CD4-positive, CD25-positive, alpha-beta regulatory T cell (primary cell): Measurements from ENCODE around the gene CLCN2. TPM values are rescaled to one million over a fixed set of nuclear protein-coding genes. Genes with fewer than 3 reads are reported as not detected.

ENCODE experiments used
- ATAC-seq, 2 donors: fragments of 150-1000 bp; cut with Tn5 transposase; one replicate each; pipeline ENCODE4 v1.10.0; 2021; ENCODE audit warnings: low read depth in 2 of 2, moderate number of reproducible peaks in 2 of 2, moderate library complexity in 1 of 2
- DNase-seq, 3 donors: peaks; one replicate each; pipeline versions ENCODE4 v3.0.0 to v3.0.0-alpha.2; 2012 to 2022; ENCODE audit warnings: mixed read lengths in 1 of 3
- H3K27ac ChIP-seq: one replicate; pipeline ENCODE4 v1.7.0; 2013; ENCODE audit warnings: mild to moderate bottlenecking, low read length; ENCODE audit not compliant: insufficient read depth, poor library complexity, severe bottlenecking
- H3K27me3 ChIP-seq: one replicate; pipeline ENCODE4 v1.7.0; 2013; ENCODE audit warnings: low read length; ENCODE audit not compliant: control insufficient read depth, insufficient read depth
- H3K36me3 ChIP-seq: one replicate; pipeline ENCODE4 v1.7.0; 2013; ENCODE audit warnings: mild to moderate bottlenecking, low read length, moderate library complexity; ENCODE audit not compliant: control insufficient read depth, insufficient read depth
- H3K4me1 ChIP-seq: 2 replicates; pipeline ENCODE4 v1.7.0; 2013; ENCODE audit warnings: mild to moderate bottlenecking, low read length; ENCODE audit not compliant: insufficient read depth, control insufficient read depth, poor library complexity, severe bottlenecking
- H3K4me3 ChIP-seq: one replicate; pipeline ENCODE4 v1.7.0; 2013; ENCODE audit warnings: low read depth, mild to moderate bottlenecking, low read length, moderate library complexity
- H3K9me3 ChIP-seq, 2 experiments: 1 replicate in 1 of 2; 2 replicates in 1 of 2; pipeline ENCODE4 v1.7.0; 2013; ENCODE audit warnings: low read length in 2 of 2, mild to moderate bottlenecking in 1 of 2, moderate library complexity in 1 of 2; ENCODE audit not compliant: control insufficient read depth in 2 of 2
- H3K27ac Mint-ChIP-seq, 3 donors: one replicate each; pipeline ENCODE4 v1.8.0; 2020 to 2022; ENCODE audit warnings: mild to moderate bottlenecking in 3 of 3, mixed read lengths in 3 of 3, moderate library complexity in 2 of 3
- H3K27me3 Mint-ChIP-seq: one replicate; pipeline ENCODE4 v1.8.0; 2022; ENCODE audit warnings: mild to moderate bottlenecking, mixed read lengths
- H3K36me3 Mint-ChIP-seq: one replicate; pipeline ENCODE4 v1.8.0; 2020; ENCODE audit warnings: mixed read lengths
- H3K4me1 Mint-ChIP-seq, 4 donors: one replicate each; pipeline ENCODE4 v1.8.0; 2020 to 2022; ENCODE audit warnings: mixed read lengths in 4 of 4, mild to moderate bottlenecking in 1 of 4
- H3K4me3 Mint-ChIP-seq, 4 donors: one replicate each; pipeline ENCODE4 v1.8.0; 2020 to 2022; ENCODE audit warnings: mild to moderate bottlenecking in 4 of 4, mixed read lengths in 4 of 4, moderate library complexity in 3 of 4
- H3K9me3 Mint-ChIP-seq, 7 donors: one replicate each; pipeline ENCODE4 v1.8.0; 2020 to 2022; ENCODE audit warnings: mixed read lengths in 7 of 7, mild to moderate bottlenecking in 3 of 7, moderate library complexity in 2 of 7
- polyA plus RNA-seq, 4 donors: library from polyadenylated mRNA; unstranded; fragments of 300-500 nt; fragmentation: Illumina TruSeq; gene quantifications; one replicate each; pipeline ENCODE4 v1.2.3, GENCODE V29; 2021
- total RNA-seq: library from RNA; stranded (reverse); gene quantifications from one replicate; pipeline ENCODE4 v1.2.3, GENCODE V29; 2022

Gene CLCN2
- total and polyA plus RNA-seq, 5 donors from 2014 or later: 0.30 to 4.7 (median 0.57) TPM; not detected in 1

DNA sequence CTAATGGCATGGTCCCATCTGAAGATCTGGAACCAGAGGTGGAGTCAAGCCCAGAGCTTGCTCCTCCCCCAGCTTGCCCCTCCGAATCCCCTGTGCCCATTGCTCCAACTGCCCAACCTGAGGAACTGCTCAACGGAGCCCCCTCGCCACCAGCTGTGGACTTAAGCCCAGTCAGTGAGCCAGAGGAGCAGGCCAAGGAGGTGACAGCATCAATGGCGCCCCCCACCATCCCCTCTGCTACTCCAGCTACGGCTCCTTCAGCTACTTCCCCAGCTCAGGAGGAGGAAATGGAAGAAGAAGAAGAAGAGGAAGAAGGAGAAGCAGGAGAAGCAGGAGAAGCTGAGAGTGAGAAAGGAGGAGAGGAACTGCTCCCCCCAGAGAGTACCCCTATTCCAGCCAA, 39.7 kb downstream of the CLCN2 start:
- H3K9me3 ChIP-seq: no peaks in the 10 kb centered on the region
- H3K4me1 ChIP-seq: peaks cover 9% of the 10 kb centered on the region
- ATAC-seq (no peak), DNase-seq (no peak)
- no peaks in the 10 kb centered on the region for H3K27me3 Mint-ChIP-seq
- H3K27ac ChIP-seq: no peak overlapping the region
- peaks cover 11 to 24% (median 18%) of the 10 kb centered on the region in 4 donors for H3K4me1 Mint-ChIP-seq
- H3K36me3 ChIP-seq: peaks cover 87% of the 10 kb centered on the region
- peak overlapping the region in 1 of 3 donors; percentile 36 for H3K27ac Mint-ChIP-seq
- H3K4me3 Mint-ChIP-seq: peak overlapping the region in 1 of 4 donors; percentile 26
- no peak overlapping the region for H3K4me3 ChIP-seq
- H3K9me3 Mint-ChIP-seq: no peaks in the 10 kb centered on the region
- peaks cover 61% of the 10 kb centered on the region for H3K36me3 Mint-ChIP-seq
- no peaks in the 10 kb centered on the region for H3K27me3 ChIP-seq

DNA sequence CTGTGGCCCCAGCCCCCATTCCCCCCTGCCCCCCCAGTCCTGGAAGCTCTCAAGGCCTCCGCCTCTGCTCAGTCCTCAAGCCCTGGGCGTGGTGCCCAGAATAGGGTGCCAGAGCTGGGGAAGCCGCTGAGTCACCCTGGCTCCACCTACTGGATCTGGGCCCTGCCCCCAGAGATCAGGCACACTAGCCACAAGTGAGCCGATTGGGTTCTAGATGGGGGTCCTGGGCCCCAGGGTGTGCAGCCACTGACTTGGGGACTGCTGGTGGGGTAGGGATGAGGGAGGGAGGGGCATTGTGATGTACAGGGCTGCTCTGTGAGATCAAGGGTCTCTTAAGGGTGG, 41.3 kb downstream of the CLCN2 start:
- peaks cover 74% of the 10 kb centered on the region for H3K36me3 ChIP-seq
- no peak overlapping the region for H3K27ac ChIP-seq
- H3K9me3 Mint-ChIP-seq: no peaks in the 10 kb centered on the region
- no peaks in the 10 kb centered on the region for H3K27me3 ChIP-seq
- H3K36me3 Mint-ChIP-seq: peaks cover 55% of the 10 kb centered on the region
- peak in 1 of 2 donors; percentile 24 for ATAC-seq
- H3K27ac Mint-ChIP-seq: no peak overlapping the region
- H3K4me3 ChIP-seq: no peak overlapping the region
- H3K4me1 ChIP-seq: peaks cover 25% of the 10 kb centered on the region
- no peaks in the 10 kb centered on the region for H3K9me3 ChIP-seq
- DNase-seq: peak in 1 of 3 donors; percentile 33
- H3K4me3 Mint-ChIP-seq: peak overlapping the region in 1 of 4 donors; percentile 48
- no peaks in the 10 kb centered on the region for H3K27me3 Mint-ChIP-seq
- peaks cover 11 to 32% (median 27%) of the 10 kb centered on the region in 4 donors for H3K4me1 Mint-ChIP-seq

- no peak for DNase-seq
- Histone ChIP-seq H3K27me3 (no peaks in the 10 kb centered on the region), H3K4me3 (peak overlapping the region; percentile 15), H3K36me3 (peaks cover 47% of the 10 kb centered on the region), H3K9me3 (no peaks in the 10 kb centered on the region), H3K27ac (peak overlapping the region; percentile 33), H3K4me1 (peaks cover 26% of the 10 kb centered on the region)
- Mint-ChIP-seq H3K27ac (peak overlapping the region; percentile 24 to 86 (median 68)), H3K9me3 (no peaks in the 10 kb centered on the region), H3K4me3 (peak overlapping the region; percentile 57 to 89 (median 87)), H3K36me3 (peaks cover 30% of the 10 kb centered on the region), H3K4me1 (peaks cover 11 to 34% (median 25%) of the 10 kb centered on the region in 4 donors), H3K27me3 (no peaks in the 10 kb centered on the region)
- no peak for ATAC-seq
Measured at GRCh38 chr3:184317201-184317600, 44.2 kb downstream of the CLCN2 start.

DNA sequence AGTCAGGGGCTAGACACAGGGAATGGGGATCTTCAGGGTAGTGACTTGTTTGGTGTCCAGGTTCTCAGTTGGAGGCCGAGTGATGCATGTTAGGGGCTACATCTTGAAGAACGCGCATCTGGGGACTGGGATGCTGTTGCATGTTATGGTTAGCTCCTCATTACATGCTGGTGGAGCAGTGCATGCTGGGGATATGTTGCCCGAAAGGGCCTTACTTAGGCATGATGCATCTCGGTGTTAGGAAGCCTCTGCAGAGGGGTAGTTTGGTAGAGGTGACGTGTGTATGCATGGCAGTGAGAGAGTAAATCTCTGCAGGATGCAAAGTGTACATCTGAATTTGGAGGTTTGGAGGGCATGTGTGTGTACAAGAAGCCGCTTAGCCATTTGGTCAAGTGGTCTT, 44.6 kb downstream of the CLCN2 start:
- Histone ChIP-seq H3K4me3 (peak overlapping the region; percentile 31), H3K9me3 (no peaks in the 10 kb centered on the region), H3K27ac (peak overlapping the region; percentile 88), H3K36me3 (peaks cover 43% of the 10 kb centered on the region), H3K4me1 (peaks cover 26% of the 10 kb centered on the region), H3K27me3 (no peaks in the 10 kb centered on the region)
- DNase-seq (no peak), ATAC-seq (no peak)
- Mint-ChIP-seq H3K4me1 (peaks cover 11 to 34% (median 25%) of the 10 kb centered on the region in 4 donors), H3K36me3 (peaks cover 30% of the 10 kb centered on the region), H3K9me3 (no peaks in the 10 kb centered on the region), H3K4me3 (peak overlapping the region; percentile 86 to 89 (median 87)), H3K27me3 (no peaks in the 10 kb centered on the region), H3K27ac (peak overlapping the region in 2 of 3 donors; percentile 68 to 76)

DNA sequence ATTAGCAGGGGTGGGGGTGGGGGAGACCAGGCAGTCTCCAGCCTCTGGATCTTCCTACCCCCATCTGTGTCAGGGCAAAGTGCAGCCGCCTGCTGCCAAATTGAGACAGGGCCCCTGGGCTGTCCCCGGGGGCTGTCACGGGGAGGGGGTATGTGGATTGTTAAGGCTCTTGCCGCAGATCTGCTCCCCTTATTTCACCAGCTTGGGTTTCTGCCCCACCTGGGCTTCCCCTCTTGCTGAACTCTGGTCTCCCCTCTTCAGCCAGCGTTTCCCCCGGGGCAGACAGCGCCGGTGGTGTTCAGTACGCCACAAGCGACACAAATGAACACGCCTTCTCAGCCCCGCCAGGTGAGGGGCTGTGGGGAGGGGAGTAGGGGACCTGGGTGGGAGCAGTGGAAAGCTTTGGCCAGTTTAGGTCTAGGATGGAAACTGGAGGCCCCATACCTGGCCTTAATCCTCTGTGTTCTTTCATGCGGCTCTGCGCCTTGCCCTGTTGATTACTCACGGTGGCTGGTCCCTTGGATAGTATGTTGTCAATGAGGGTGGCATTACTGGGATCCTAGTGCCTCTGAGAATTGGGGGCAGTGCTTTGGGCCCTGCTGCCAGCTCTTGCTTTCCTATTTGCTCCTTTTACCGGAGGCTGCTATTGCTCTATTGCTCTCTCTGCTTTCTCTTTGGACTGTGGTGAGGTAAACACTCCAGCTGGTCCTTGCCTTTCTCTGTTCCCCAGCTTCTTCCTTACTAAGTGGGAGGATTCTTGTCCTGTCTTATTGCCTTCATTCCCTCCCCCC, 45.3 kb downstream of the CLCN2 start:
- peak overlapping the region; percentile 88 for H3K27ac ChIP-seq
- H3K27me3 Mint-ChIP-seq: no peaks in the 10 kb centered on the region
- peaks cover 23% of the 10 kb centered on the region for H3K36me3 Mint-ChIP-seq
- H3K27me3 ChIP-seq: no peaks in the 10 kb centered on the region
- H3K4me3 ChIP-seq: peak overlapping the region; percentile 31
- H3K4me1 Mint-ChIP-seq: peaks cover 11 to 34% (median 25%) of the 10 kb centered on the region in 4 donors
- ATAC-seq (no peak), DNase-seq (no peak)
- H3K4me3 Mint-ChIP-seq: peak overlapping the region; percentile 86 to 89 (median 87)
- H3K4me1 ChIP-seq: peaks cover 26% of the 10 kb centered on the region
- no peaks in the 10 kb centered on the region for H3K9me3 ChIP-seq
- H3K27ac Mint-ChIP-seq: peak overlapping the region; percentile 68 to 94 (median 76)
- H3K9me3 Mint-ChIP-seq: no peaks in the 10 kb centered on the region
- peaks cover 35% of the 10 kb centered on the region for H3K36me3 ChIP-seq

- H3K4me3 Mint-ChIP-seq: peak overlapping the region; percentile 86 to 89 (median 87)
- ATAC-seq: no peak
- Histone ChIP-seq H3K9me3 (no peaks in the 10 kb centered on the region), H3K4me3 (peak overlapping the region; percentile 69), H3K36me3 (peaks cover 30% of the 10 kb centered on the region), H3K4me1 (peaks cover 26% of the 10 kb centered on the region), H3K27me3 (no peaks in the 10 kb centered on the region), H3K27ac (peak overlapping the region; percentile 88)
- peaks cover 18% of the 10 kb centered on the region for H3K36me3 Mint-ChIP-seq
- no peaks in the 10 kb centered on the region for H3K27me3 Mint-ChIP-seq
- no peak for DNase-seq
- peaks cover 11 to 34% (median 23%) of the 10 kb centered on the region in 4 donors for H3K4me1 Mint-ChIP-seq
- no peaks in the 10 kb centered on the region for H3K9me3 Mint-ChIP-seq
- peak overlapping the region; percentile 68 to 96 (median 94) for H3K27ac Mint-ChIP-seq
Measured at GRCh38 chr3:184315543-184315867, 45.9 kb downstream of the CLCN2 start.

DNA sequence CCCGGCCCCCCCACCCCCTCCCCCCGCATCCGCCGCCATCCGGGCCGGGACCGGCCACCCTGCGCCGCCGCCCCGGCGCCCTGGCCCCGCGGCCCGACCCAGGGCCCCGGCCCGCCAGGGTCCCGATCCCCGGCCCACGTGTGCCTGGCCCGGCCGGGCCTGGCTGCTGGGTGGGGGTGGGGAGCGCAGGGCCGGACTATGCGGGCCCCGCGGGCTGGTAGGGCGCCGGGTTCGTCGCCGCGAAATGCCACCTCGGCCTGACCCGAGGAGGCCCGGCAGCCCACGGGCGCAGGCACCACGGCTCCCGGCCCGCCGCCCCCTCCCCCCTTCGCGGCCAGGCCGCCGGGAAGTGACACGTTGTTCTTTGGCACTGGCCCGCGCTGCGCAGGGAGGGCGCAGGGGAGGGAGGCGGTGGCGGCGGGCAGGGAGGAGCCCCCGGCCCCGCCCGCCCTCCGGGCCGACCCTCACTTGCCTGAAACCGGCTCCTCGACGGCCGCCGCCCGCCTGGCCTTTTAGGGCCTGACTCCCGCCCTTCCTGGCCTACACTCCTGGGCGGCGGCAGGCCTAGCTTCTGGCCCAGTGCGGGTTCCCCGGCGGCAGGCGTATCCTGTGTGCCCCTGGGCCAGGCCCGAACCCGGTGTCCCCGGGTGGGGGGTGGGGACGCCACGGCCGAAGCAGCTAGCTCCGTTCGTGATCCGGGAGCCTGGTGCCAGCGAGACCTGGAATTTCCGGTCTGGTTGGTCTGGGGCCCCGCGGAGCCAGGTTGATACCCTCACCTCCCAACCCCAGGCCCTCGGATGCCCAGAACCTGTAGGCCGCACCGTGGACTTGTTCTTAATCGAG, 46.5 kb downstream of the CLCN2 start:
- H3K27ac ChIP-seq: peak overlapping the region; percentile 88
- Mint-ChIP-seq H3K27ac (peak overlapping the region; percentile 68 to 96 (median 94)), H3K9me3 (no peaks in the 10 kb centered on the region), H3K4me3 (peak overlapping the region; percentile 86 to 94 (median 89)), H3K4me1 (peaks cover 11 to 34% (median 23%) of the 10 kb centered on the region in 4 donors), H3K36me3 (peaks cover 19% of the 10 kb centered on the region), H3K27me3 (no peaks in the 10 kb centered on the region)
- peak overlapping the region; percentile 69 for H3K4me3 ChIP-seq
- no peaks in the 10 kb centered on the region for H3K9me3 ChIP-seq
- H3K4me1 ChIP-seq: peaks cover 26% of the 10 kb centered on the region
- no peaks in the 10 kb centered on the region for H3K27me3 ChIP-seq
- DNase-seq (peak; percentile 64 to 66 (median 64)), ATAC-seq (peak; percentile 44 to 54)
- peaks cover 26% of the 10 kb centered on the region for H3K36me3 ChIP-seq
